K562 (cell line): ENCODE data around the gene ANKRD34B. TPM values are rescaled to one million over a fixed set of nuclear protein-coding genes. Genes with fewer than 3 reads are reported as not detected.

Source experiments
- ATAC-seq: fragments of 200-7000 bp; cut with Tn5 transposase; 3 replicates; pipeline ENCODE4 v1.9.1; 2020; ENCODE audit warnings: moderate library complexity
- BruUV-seq: library from RNA; stranded (reverse); fragments of 400-500 nt; replicated peaks from 2 replicates; lab custom pipeline; 2021; lab: Mats Ljungman, UMichigan
- CTCF ChIA-PET: fragments of 300-600 bp; formaldehyde crosslinking; extraction: SDS; loops from one replicate; lab custom pipeline; 2021; ENCODE audit warnings: low intra/inter-chr PET ratio; lab: Yijun Ruan, JAX
- POLR2A ChIA-PET: fragments of 300-600, 350-650 bp; sonication (Branson Sonifier 250); formaldehyde crosslinking; extraction: SDS; loops from one replicate; lab custom pipeline; 2021; ENCODE audit warnings: antibody characterized with exemption, inconsistent platforms; lab: Yijun Ruan, JAX
- DNase-seq, 4 experiments: peaks; one replicate each; pipeline versions ENCODE4 v3.0.0 to v3.0.0-alpha.2; 2011 to 2018; ENCODE audit warnings: low spot score in 3 of 4, mixed read lengths in 3 of 4; ENCODE audit errors: extremely low read depth in 1 of 4
- FAIRE-seq: peaks from 2 replicates; lab custom pipeline; 2011; peaks lifted over from hg19 to GRCh38; lab: Jason Lieb, UNC
- H2AFZ ChIP-seq: 2 replicates; pipeline ENCODE4 v1.6.0; 2011; ENCODE audit warnings: low read depth, low read length, control low read depth, inconsistent platforms
- H3K27ac ChIP-seq: fragments of 200-600 bp; 3 replicates; pipeline ENCODE4 v1.8.0; 2011; ENCODE audit warnings: low read depth, mild to moderate bottlenecking, control low read depth, inconsistent platforms, low read length, moderate library complexity, mixed read lengths; ENCODE audit errors: extremely low read depth
- H3K27me3 ChIP-seq, 2 experiments: fragments of 300-600 bp in 1 of 2; 2 replicates in 1 of 2; 3 replicates in 1 of 2; pipeline versions ENCODE4 v1.6.0 to v1.8.0; 2011; ENCODE audit warnings: inconsistent platforms in 2 of 2, low read length in 2 of 2, mild to moderate bottlenecking in 1 of 2, mixed read lengths in 1 of 2, moderate library complexity in 1 of 2; ENCODE audit not compliant: control insufficient read depth in 2 of 2, insufficient read depth in 2 of 2
- H3K36me3 ChIP-seq: fragments of 300-600 bp; 3 replicates; pipeline ENCODE4 v1.8.0; 2011; ENCODE audit warnings: mild to moderate bottlenecking, low read length, inconsistent platforms; ENCODE audit not compliant: control insufficient read depth, insufficient read depth
- H3K4me1 ChIP-seq, 2 experiments: fragments of 200-600 bp in 1 of 2; replicated peaks in 1 of 2; 2 replicates in 1 of 2; 3 replicates in 1 of 2; pipeline versions ENCODE4 v1.5.1 to v1.8.0; 2011; ENCODE audit warnings: inconsistent platforms in 2 of 2, low read length in 2 of 2, mild to moderate bottlenecking in 1 of 2, mixed read lengths in 1 of 2, moderate library complexity in 1 of 2; ENCODE audit not compliant: control insufficient read depth in 2 of 2, insufficient read depth in 2 of 2
- H3K4me2 ChIP-seq: 2 replicates; pipeline ENCODE4 v1.6.1; 2011; ENCODE audit warnings: low read length, control low read depth, inconsistent platforms, mixed read lengths; ENCODE audit not compliant: insufficient read depth
- H3K4me3 ChIP-seq: fragments of 200-600 bp; sonication (generic), shearing (Covaris generic); 2 replicates; pipeline ENCODE4 v1.5.1; 2016; ENCODE audit warnings: control low read depth, inconsistent platforms
- H3K79me2 ChIP-seq: fragments of 200-600 bp; 3 replicates; pipeline ENCODE4 v1.8.0; 2011; ENCODE audit warnings: low read length, inconsistent platforms; ENCODE audit not compliant: control insufficient read depth, insufficient read depth
- H3K9ac ChIP-seq, 2 experiments: 2 replicates each; pipeline versions ENCODE4 v1.6.0 to v1.6.1; 2011; ENCODE audit warnings: low read depth in 2 of 2, low read length in 2 of 2, control low read depth in 1 of 2, inconsistent platforms in 1 of 2, mild to moderate bottlenecking in 1 of 2, mixed read lengths in 1 of 2; ENCODE audit not compliant: insufficient read depth in 1 of 2
- H3K9me1 ChIP-seq: one replicate; pipeline ENCODE4 v1.6.0; 2011; ENCODE audit warnings: inconsistent platforms, mild to moderate bottlenecking, low read length, moderate library complexity; ENCODE audit not compliant: control insufficient read depth, insufficient read depth
- H3K9me3 ChIP-seq: replicated peaks from 2 replicates; pipeline ENCODE4 v1.5.1; 2011; ENCODE audit warnings: low read depth, low read length, inconsistent platforms; ENCODE audit not compliant: control insufficient read depth, insufficient read depth
- H4K20me1 ChIP-seq: replicated peaks from 2 replicates; pipeline ENCODE4 v1.6.1; 2011; ENCODE audit warnings: low read length, inconsistent platforms, mixed read lengths; ENCODE audit not compliant: control insufficient read depth, insufficient read depth
- CBFB ChIP-seq: sonication (generic); formaldehyde crosslinking; IDR thresholded peaks from 2 replicates; pipeline ENCODE4 v1.4.0; 2020; ENCODE audit warnings: mild to moderate bottlenecking, missing genetic modification reagents
- MAFG ChIP-seq: fragments of 450-650 bp; conservative IDR thresholded peaks from 2 replicates; pipeline ENCODE4 v1.6.1; 2016; ENCODE audit warnings: missing genetic modification characterization, missing compliant biosample characterization
- MTA3 ChIP-seq: fragments of 450-650 bp; formaldehyde crosslinking; IDR thresholded peaks from 2 replicates; pipeline ENCODE4 v1.6.1; 2017; ENCODE audit warnings: mild to moderate bottlenecking, borderline replicate concordance
- PTBP1 ChIP-seq: fragments of 200-400 bp; formaldehyde crosslinking; IDR thresholded peaks from 2 replicates; pipeline ENCODE4 v1.6.1; 2017; ENCODE audit warnings: low read depth, low read length
- UBTF ChIP-seq, 2 experiments: IDR thresholded peaks; 2 replicates each; pipeline ENCODE4 v1.6.1; 2012; ENCODE audit warnings: improper control_type of control experiment in 2 of 2, low read depth in 2 of 2, low read length in 2 of 2, borderline replicate concordance in 1 of 2
- ZNF785 ChIP-seq: fragments of 250-450 bp; sonication (Bioruptor Pico); IDR thresholded peaks from 2 replicates; pipeline ENCODE4 v1.4.0; 2020; ENCODE audit warnings: mild to moderate bottlenecking
- WGBS: fragments of 100-300 bp; shearing (Covaris generic); methylation state at CpG from one replicate; pipeline ENCODE4 v1.1.6; 2016; ENCODE audit warnings: low coverage, mixed read lengths; ENCODE audit not compliant: insufficient coverage; ENCODE audit errors: missing lambda C conversion rate; 5-methylcytosine and 5-hydroxymethylcytosine counted together
- in situ Hi-C: fragments of 300-500 bp; cut with MboI; formaldehyde crosslinking; loops from 4 replicates; pipeline ENCODE4 v1.15.0; 2018; ENCODE audit warnings: inconsistent platforms, mixed read lengths
- intact Hi-C: fragments of 100-400 bp; cut with micrococcal nuclease; formaldehyde crosslinking; loops from 2 replicates; pipeline ENCODE4 v1.14.2; 2022
- polyA plus RNA-seq, 8 experiments: library from polyadenylated mRNA; depleted of rRNA in 4 of 8; stranded (reverse) in 5 of 8; unstranded in 3 of 8; fragments of >200 nt; fragmentation: Nextera tagmentation in 2 of 8; fragmentation: Illumina TruSeq in 1 of 8; extraction: Ambion mirVana in 2 of 8; extraction: Trizol in 1 of 8; gene quantifications; 2 replicates each; pipeline versions ENCODE4 v1.2.1 to v1.2.3, GENCODE V29; 2011 to 2014; ENCODE audit warnings: inconsistent platforms in 1 of 8, missing spikeins in 1 of 8
- total RNA-seq, 7 experiments: library from RNA; depleted of rRNA in 6 of 7; stranded (reverse); fragments of >200 nt in 6 of 7; fragmentation: Illumina TruSeq in 2 of 7; extraction: Trizol in 2 of 7; gene quantifications; 2 replicates each; pipeline versions ENCODE4 v1.2.1 to v1.2.3, GENCODE V29; 2011 to 2021; ENCODE audit warnings: low replicate concordance in 1 of 7

Gene ANKRD34B
- total and polyA plus RNA-seq, 9 of the 15 experiments (the other 6 are each of a cell fraction or from before 2014, with no cell fraction given), result not detected

GRCh38 chr5:80565330-80565729 lies 4.8 kb downstream of the ANKRD34B start:
- ChIA-PET POLR2A (no interaction called here), CTCF (no interaction called here)
- FAIRE-seq, result no peak
- no peak overlapping the region for H2AFZ ChIP-seq
- H3K27me3 ChIP-seq, result peaks cover 33 to 55% of the 10 kb centered on the region in 2 experiments
- in situ Hi-C loops, result no loop called here
- H3K4me3 ChIP-seq, result no peak overlapping the region
- peaks cover 0 to 14% of the 10 kb centered on the region in 2 experiments; a peak in 2 of 5 replicates for H3K4me1 ChIP-seq
- BruUV-seq, result no TSS peak
- ATAC-seq, result no peak
- no peaks in the 10 kb centered on the region for H3K36me3 ChIP-seq
- H3K4me2 ChIP-seq, result no peak overlapping the region
- H3K9me1 ChIP-seq, result no peaks in the 10 kb centered on the region
- no peak overlapping the region for H3K9ac ChIP-seq
- H3K27ac ChIP-seq, result no peak overlapping the region
- no peaks in the 10 kb centered on the region for H4K20me1 ChIP-seq
- DNase-seq, result no peak
- no peaks in the 10 kb centered on the region for H3K79me2 ChIP-seq
- WGBS, result 3% methylated on average over 5 of the region's 5 CpGs
- intact Hi-C loops, result no loop called here
- no peak for TF ChIP-seq PTBP1
- no peak for TF ChIP-seq ZNF785 (CRISPR knock-in tag)
- H3K9me3 ChIP-seq, result no peaks in the 10 kb centered on the region

GRCh38 chr5:80559244-80559643 lies 10.8 kb downstream of the ANKRD34B start:
- in situ Hi-C loops, result no loop called here
- no peak for TF ChIP-seq MTA3
- no peak for TF ChIP-seq CBFB (CRISPR knock-in tag)
- no peak for TF ChIP-seq UBTF (IDR thresholded peaks at IDR 0.05; ENCODE audit: borderline replicate concordance in 1 of 2, low read depth in 2 of 2, low read length in 2 of 2)
- TF ChIP-seq MAFG (tag), result no peak
- CTCF ChIA-PET, result no interaction called here

More at GRCh38 chr5:80559244-80559643, 10.8 kb downstream of the ANKRD34B start:
- Histone ChIP-seq H3K9me3 (no peaks in the 10 kb centered on the region), H3K27ac (no peak overlapping the region), H2AFZ (no peak overlapping the region), H3K27me3 (peaks cover 20 to 24% of the 10 kb centered on the region in 2 experiments), H3K9ac (no peak overlapping the region), H3K36me3 (no peaks in the 10 kb centered on the region), H4K20me1 (no peaks in the 10 kb centered on the region; the same call in 1 of the 2 replicates), H3K4me3 (no peak overlapping the region), H3K79me2 (no peaks in the 10 kb centered on the region), H3K9me1 (no peaks in the 10 kb centered on the region), H3K4me1 (peaks cover 0 to 2% of the 10 kb centered on the region in 2 experiments; a peak in 2 of 5 replicates), H3K4me2 (no peak overlapping the region)
- POLR2A ChIA-PET, result interaction anchor here (1.1 kb wide), 1 partner anchor 9 kb away, joined by 3 read pairs; no protein-coding TSS in a partner anchor
- DNase-seq, result no peak
- intact Hi-C loops, result no loop called here
- WGBS, result 2% methylated on average over 4 of the region's 4 CpGs
- no TSS peak for BruUV-seq
- peak; percentile 32 for FAIRE-seq
- ATAC-seq, result no peak
